Endodermal cell (in vitro differentiated cells): ENCODE data around the gene SORCS2. TPM values are rescaled to one million over a fixed set of nuclear protein-coding genes. Genes with fewer than 3 reads are reported as not detected.

Experiments used
- DNase-seq: peaks from one replicate; pipeline ENCODE4 v3.0.0-alpha.2; 2017
- H3K27ac ChIP-seq: 2 replicates; pipeline ENCODE4 v1.5.1; 2013; ENCODE audit warnings: mild to moderate bottlenecking, low read depth, low read length, moderate library complexity
- H3K27me3 ChIP-seq: 2 replicates; pipeline ENCODE4 v1.6.1; 2013; ENCODE audit warnings: mild to moderate bottlenecking, low read length, moderate library complexity; ENCODE audit not compliant: insufficient read depth, control insufficient read depth, poor library complexity, severe bottlenecking
- H3K36me3 ChIP-seq: 2 replicates; pipeline ENCODE4 v1.7.0; 2013; ENCODE audit warnings: mild to moderate bottlenecking, low read length, moderate library complexity; ENCODE audit not compliant: control insufficient read depth, insufficient read depth
- H3K4me1 ChIP-seq: one replicate; pipeline ENCODE4 v1.7.0; 2013; ENCODE audit warnings: low read length; ENCODE audit not compliant: control insufficient read depth, insufficient read depth
- H3K4me3 ChIP-seq: 2 replicates; pipeline ENCODE4 v1.5.1; 2013; ENCODE audit warnings: mild to moderate bottlenecking, low read length, moderate library complexity
- H3K9ac ChIP-seq: 2 replicates; pipeline ENCODE4 v1.6.1; 2013; ENCODE audit warnings: mild to moderate bottlenecking, low read length, moderate library complexity; ENCODE audit not compliant: poor library complexity, severe bottlenecking; ENCODE audit errors: extremely low read depth
- H3K9me3 ChIP-seq: 2 replicates; pipeline ENCODE4 v1.6.1; 2013; ENCODE audit warnings: mild to moderate bottlenecking, low read length, moderate library complexity; ENCODE audit not compliant: control insufficient read depth
- H3K27ac Mint-ChIP-seq: 2 replicates; pipeline ENCODE4 v1.8.0; 2020; ENCODE audit warnings: mixed read lengths
- H3K27me3 Mint-ChIP-seq: 2 replicates; pipeline ENCODE4 v1.8.0; 2021; ENCODE audit warnings: mild to moderate bottlenecking, mixed read lengths; ENCODE audit not compliant: insufficient read depth
- H3K36me3 Mint-ChIP-seq: 2 replicates; pipeline ENCODE4 v1.8.0; 2020; ENCODE audit warnings: low read depth, mixed read lengths
- H3K4me1 Mint-ChIP-seq: 2 replicates; pipeline ENCODE4 v1.8.0; 2020; ENCODE audit warnings: mixed read lengths
- H3K4me3 Mint-ChIP-seq: 2 replicates; pipeline ENCODE4 v1.8.0; 2020; ENCODE audit warnings: mild to moderate bottlenecking, moderate library complexity, mixed read lengths
- H3K9me3 Mint-ChIP-seq: 2 replicates; pipeline ENCODE4 v1.8.0; 2020; ENCODE audit warnings: mild to moderate bottlenecking, mixed read lengths
- CTCF ChIP-seq: fragments of 200-600 bp; sonication (generic); conservative IDR thresholded peaks from 2 replicates; pipeline ENCODE4 v1.5.0; 2021; ENCODE audit warnings: antibody characterized with exemption, mild to moderate bottlenecking
- WGBS, 2 experiments: methylation state at CpG; one replicate each; pipeline versions ENCODE4 v1.1.5 to v1.1.7; 2013; ENCODE audit warnings: missing lambda C conversion rate in 2 of 2, mixed read lengths in 1 of 2; ENCODE audit not compliant: insufficient coverage in 1 of 2, insufficient read length in 1 of 2; 5-methylcytosine and 5-hydroxymethylcytosine counted together
- total RNA-seq, 2 donors: library from RNA; stranded (reverse); fragmentation: NEBNext Ultra II Directional in 1 of 2; extraction: Animal tissue kit (Norgen Biotek cat#: 25700) in 1 of 2; gene quantifications; 2 replicates in 1 of 2; 3 replicates in 1 of 2; pipeline ENCODE4 v1.2.1, GENCODE V29; 2021

Gene SORCS2
- total RNA-seq, 2 donors from 2014 or later = 1.4 to 1.9 TPM

DNA sequence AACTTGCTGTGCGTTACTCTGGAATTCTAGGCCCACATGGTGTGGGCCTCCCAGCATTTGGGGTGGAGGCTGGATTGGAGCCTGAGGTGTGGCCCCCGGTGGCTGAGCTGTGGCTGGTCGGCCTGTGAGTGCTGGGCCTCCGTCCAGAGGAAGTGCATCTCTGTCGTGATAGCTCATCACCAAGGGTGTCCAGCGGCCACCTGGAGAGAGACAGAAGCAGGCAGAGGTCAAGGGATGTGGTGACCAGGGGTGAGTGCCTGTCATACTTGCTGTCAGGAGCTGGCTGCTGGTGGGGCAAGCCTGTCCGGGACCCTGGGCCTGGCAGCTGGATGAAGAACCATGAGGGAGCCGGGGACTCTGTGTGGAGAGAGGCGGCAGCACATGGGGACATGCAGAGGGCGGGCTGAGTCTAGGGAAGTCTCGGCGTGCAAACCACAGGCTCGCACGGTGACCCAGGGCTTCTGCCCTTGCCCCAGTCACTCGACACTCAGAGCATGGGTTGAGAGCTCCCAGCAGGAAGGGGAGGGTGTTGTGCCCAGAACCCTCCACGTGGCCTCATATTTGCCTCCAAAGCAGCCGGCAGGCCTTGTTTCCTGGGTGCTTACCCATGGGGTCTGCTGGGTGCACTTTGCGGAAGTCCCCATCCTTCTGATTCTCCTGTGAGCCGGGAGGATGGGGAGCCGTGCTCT lies 6.2 kb downstream of the SORCS2 start:
- H3K4me3 Mint-ChIP-seq = no peak overlapping the region
- H3K27ac Mint-ChIP-seq = no peak overlapping the region
- H3K4me1 Mint-ChIP-seq = peaks cover 3% of the 10 kb centered on the region

GRCh38 chr4:7199129-7199725 lies 6.9 kb downstream of the SORCS2 start:
- Mint-ChIP-seq H3K36me3 (no peaks in the 10 kb centered on the region), H3K27ac (no peak overlapping the region), H3K27me3 (peaks cover 29% of the 10 kb centered on the region), H3K4me3 (no peak overlapping the region), H3K9me3 (no peaks in the 10 kb centered on the region), H3K4me1 (peaks cover 3% of the 10 kb centered on the region)
- Histone ChIP-seq H3K27me3 (peaks cover 30% of the 10 kb centered on the region), H3K36me3 (no peaks in the 10 kb centered on the region), H3K4me3 (no peak overlapping the region), H3K9ac (no peak overlapping the region), H3K4me1 (no peaks in the 10 kb centered on the region), H3K9me3 (no peaks in the 10 kb centered on the region), H3K27ac (no peak overlapping the region)
- peak; percentile 38 for DNase-seq
- no peak for TF ChIP-seq CTCF
- 89 to 91% methylated on average over 13 to 15 of the region's 15 CpGs for WGBS, 2 experiments

More for the DNA sequence above, 6.2 kb downstream of the SORCS2 start:
- H3K9me3 Mint-ChIP-seq = no peaks in the 10 kb centered on the region
- H3K36me3 Mint-ChIP-seq = no peaks in the 10 kb centered on the region
- Histone ChIP-seq H3K9me3 (no peaks in the 10 kb centered on the region), H3K27me3 (peaks cover 36% of the 10 kb centered on the region), H3K9ac (no peak overlapping the region), H3K4me1 (no peaks in the 10 kb centered on the region), H3K4me3 (no peak overlapping the region), H3K27ac (no peak overlapping the region), H3K36me3 (no peaks in the 10 kb centered on the region)
- peak; percentile 50 for DNase-seq
- peaks cover 36% of the 10 kb centered on the region for H3K27me3 Mint-ChIP-seq
- TF ChIP-seq CTCF = no peak
- WGBS, 2 experiments = 90 to 95% methylated on average over 18 to 20 of the region's 20 CpGs

GRCh38 chr4:7199771-7200441 lies 7.6 kb downstream of the SORCS2 start:
- no peak overlapping the region for H3K9ac ChIP-seq
- no peaks in the 10 kb centered on the region for H3K9me3 ChIP-seq
- DNase-seq = peak; percentile 37
- no peak overlapping the region for H3K27ac ChIP-seq
- H3K36me3 ChIP-seq = no peaks in the 10 kb centered on the region
- Mint-ChIP-seq H3K27ac (no peak overlapping the region), H3K9me3 (no peaks in the 10 kb centered on the region), H3K36me3 (no peaks in the 10 kb centered on the region), H3K4me3 (no peak overlapping the region), H3K27me3 (peaks cover 22% of the 10 kb centered on the region), H3K4me1 (peaks cover 3% of the 10 kb centered on the region)
- H3K4me3 ChIP-seq = no peak overlapping the region
- no peak for TF ChIP-seq CTCF
- H3K4me1 ChIP-seq = no peaks in the 10 kb centered on the region
- H3K27me3 ChIP-seq = peaks cover 23% of the 10 kb centered on the region
- 84 to 85% methylated on average over 11 to 16 of the region's 16 CpGs for WGBS, 2 experiments
